GM12878 (cell line): ENCODE measurements around the gene SURF6. TPM values are rescaled to one million over a fixed set of nuclear protein-coding genes. Genes with fewer than 3 reads are reported as not detected.

Source experiments
- BCL11A ChIP-seq: IDR thresholded peaks from 2 replicates; pipeline ENCODE4 v1.6.1; 2011; ENCODE audit warnings: low read depth, low read length
- CBX3 ChIP-seq: fragments of 200-600 bp; sonication (generic); IDR thresholded peaks from 2 replicates; pipeline ENCODE4 v1.6.1; 2016; ENCODE audit warnings: low read depth, borderline replicate concordance
- CHD2 ChIP-seq: IDR thresholded peaks from 2 replicates; pipeline ENCODE4 v1.6.1; 2011; ENCODE audit warnings: low read depth, low read length, improper control_type of control experiment, borderline replicate concordance
- CHD4 ChIP-seq: fragments of 200-600 bp; sonication (generic); IDR thresholded peaks from 2 replicates; pipeline ENCODE4 v1.6.1; 2016; ENCODE audit warnings: mild to moderate bottlenecking
- FOXM1 ChIP-seq: IDR thresholded peaks from 2 replicates; pipeline ENCODE4 v1.6.1; 2012; ENCODE audit warnings: low read depth, mild to moderate bottlenecking, inconsistent platforms, low read length, moderate library complexity
- GABPA ChIP-seq: IDR thresholded peaks from 2 replicates; pipeline ENCODE4 v1.6.1; 2014; ENCODE audit warnings: antibody characterized with exemption, low read depth, mild to moderate bottlenecking, inconsistent platforms
- HDAC6 ChIP-seq: fragments of 200-600 bp; sonication (generic); IDR thresholded peaks from one replicate; pipeline ENCODE4 v1.8.0; 2017; ENCODE audit warnings: antibody characterized with exemption; ENCODE audit not compliant: unreplicated experiment
- MEF2A ChIP-seq: IDR thresholded peaks from 2 replicates; pipeline ENCODE4 v1.6.1; 2011; ENCODE audit warnings: low read depth, mild to moderate bottlenecking, low read length, moderate library complexity; ENCODE audit not compliant: insufficient read depth
- MTA3 ChIP-seq: IDR thresholded peaks from 2 replicates; pipeline ENCODE4 v1.6.1; 2012; ENCODE audit warnings: low read length, inconsistent platforms, borderline replicate concordance
- MXI1 ChIP-seq: fragments of 150-350 bp; IDR thresholded peaks from 2 replicates; pipeline ENCODE4 v1.6.1; 2011; ENCODE audit warnings: low read depth, mild to moderate bottlenecking, inconsistent platforms, low read length, improper control_type of control experiment
- NRF1 ChIP-seq: conservative IDR thresholded peaks from 2 replicates; pipeline ENCODE4 v1.6.1; 2011; ENCODE audit warnings: mild to moderate bottlenecking, low read depth, low read length, improper control_type of control experiment
- PAX8 ChIP-seq: fragments of 450-650 bp; IDR thresholded peaks from 2 replicates; pipeline ENCODE4 v1.6.1; 2017; ENCODE audit warnings: mild to moderate bottlenecking, moderate library complexity
- SMAD1 ChIP-seq: fragments of 450-650 bp; IDR thresholded peaks from 2 replicates; pipeline ENCODE4 v1.6.1; 2018; ENCODE audit warnings: mild to moderate bottlenecking, low read depth; ENCODE audit not compliant: partially characterized antibody
- SMAD5 ChIP-seq: IDR thresholded peaks from 2 replicates; pipeline ENCODE4 v1.6.1; 2016; ENCODE audit warnings: antibody characterized with exemption, low read depth
- SREBF2 ChIP-seq: IDR thresholded peaks from 2 replicates; pipeline ENCODE4 v1.6.1; 2012; ENCODE audit warnings: mild to moderate bottlenecking, low read length
- SUZ12 ChIP-seq: fragments of 200-600 bp; sonication (generic); IDR thresholded peaks from one replicate; pipeline ENCODE4 v1.6.1; 2018; ENCODE audit warnings: antibody characterized with exemption, mild to moderate bottlenecking; ENCODE audit not compliant: unreplicated experiment
- ZNF217 ChIP-seq: fragments of 450-650 bp; IDR thresholded peaks from 2 replicates; pipeline ENCODE4 v1.6.1; 2017; ENCODE audit warnings: antibody characterized with exemption, mild to moderate bottlenecking
- polyA plus RNA-seq, 11 experiments: library from polyadenylated mRNA; depleted of rRNA in 4 of 11; unstranded in 6 of 11; stranded (reverse) in 5 of 11; fragments of >200 nt; fragmentation: Nextera tagmentation in 4 of 11; fragmentation: Illumina TruSeq in 1 of 11; extraction: Ambion mirVana in 4 of 11; extraction: Trizol in 1 of 11; gene quantifications; 1 replicate in 1 of 11; 2 replicates in 10 of 11; pipeline versions ENCODE4 v1.2.1 to v1.2.3, GENCODE V29; 2011 to 2016; ENCODE audit warnings: inconsistent platforms in 2 of 11, missing spikeins in 2 of 11, low read depth in 1 of 11
- total RNA-seq, 4 experiments: library from RNA; depleted of rRNA in 3 of 4; stranded (reverse); fragments of >200 nt in 3 of 4; fragmentation: Illumina TruSeq in 1 of 4; extraction: Trizol in 1 of 4; gene quantifications; 2 replicates each; pipeline versions ENCODE4 v1.2.1 to v1.2.3, GENCODE V29; 2013 to 2021
- TF ChIP-seq, protein P1 (sequence below): IDR thresholded peaks from 2 replicates; pipeline ENCODE4 v1.6.1; 2012; ENCODE audit warnings: improper control_type of control experiment, low read depth, low read length; ENCODE audit not compliant: insufficient replicate concordance
- TF ChIP-seq, protein P2 (sequence below): fragments of 150-350 bp; IDR thresholded peaks from 2 replicates; pipeline ENCODE4 v1.6.1; 2014; ENCODE audit warnings: mild to moderate bottlenecking, low read depth, low read length
- TF ChIP-seq, protein P3 (sequence below): fragments of 450-650 bp; IDR thresholded peaks from 2 replicates; pipeline ENCODE4 v1.6.1; 2018; ENCODE audit warnings: mild to moderate bottlenecking, low read depth, moderate library complexity; ENCODE audit not compliant: partially characterized antibody

Gene SURF6
- total and polyA plus RNA-seq, 10 of the 15 experiments (the other 5 are each of a cell fraction or from before 2014, with no cell fraction given) = 2.2 to 27.2 (median 15.1) TPM

DNA sequence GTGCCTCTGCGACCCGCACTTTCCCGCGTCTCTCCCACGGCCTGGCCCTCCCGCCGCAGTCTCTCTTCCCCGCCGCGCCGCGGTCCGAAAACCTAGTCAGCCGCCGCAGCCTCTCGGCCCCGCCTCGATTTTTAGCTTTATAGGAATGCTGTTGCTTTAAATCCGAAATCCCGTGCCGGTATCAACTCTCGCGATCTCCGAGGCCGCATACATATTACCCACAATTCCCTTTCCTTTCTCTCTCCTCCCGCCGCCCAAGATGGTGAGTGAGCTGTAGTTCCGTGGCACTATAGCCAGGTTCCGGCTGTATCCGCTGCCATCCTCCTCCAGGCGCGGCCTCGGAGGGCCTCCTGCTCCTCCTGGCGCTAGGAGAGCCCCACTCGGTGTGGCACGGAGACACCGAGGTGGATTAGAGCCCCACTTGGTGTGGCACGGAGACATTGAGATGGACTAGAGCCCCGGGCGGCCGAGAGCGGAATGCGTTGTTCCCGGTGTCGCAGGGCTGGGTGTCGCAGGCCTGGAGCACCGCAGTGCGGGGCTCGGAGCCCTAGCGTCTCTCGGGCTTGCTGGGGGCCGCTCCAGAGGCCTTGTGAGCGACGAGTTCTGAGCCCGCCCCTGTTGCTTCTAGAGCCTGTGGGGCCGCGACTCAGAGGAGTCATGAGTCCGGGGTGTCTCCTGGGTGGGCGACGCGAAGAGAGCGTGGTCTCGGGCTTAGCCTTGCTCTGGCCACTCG lies 12.2 kb upstream of the SURF6 start, which contains the start of the genes MED22 and RPL7A (continued):
- TF ChIP-seq, protein P1, sequence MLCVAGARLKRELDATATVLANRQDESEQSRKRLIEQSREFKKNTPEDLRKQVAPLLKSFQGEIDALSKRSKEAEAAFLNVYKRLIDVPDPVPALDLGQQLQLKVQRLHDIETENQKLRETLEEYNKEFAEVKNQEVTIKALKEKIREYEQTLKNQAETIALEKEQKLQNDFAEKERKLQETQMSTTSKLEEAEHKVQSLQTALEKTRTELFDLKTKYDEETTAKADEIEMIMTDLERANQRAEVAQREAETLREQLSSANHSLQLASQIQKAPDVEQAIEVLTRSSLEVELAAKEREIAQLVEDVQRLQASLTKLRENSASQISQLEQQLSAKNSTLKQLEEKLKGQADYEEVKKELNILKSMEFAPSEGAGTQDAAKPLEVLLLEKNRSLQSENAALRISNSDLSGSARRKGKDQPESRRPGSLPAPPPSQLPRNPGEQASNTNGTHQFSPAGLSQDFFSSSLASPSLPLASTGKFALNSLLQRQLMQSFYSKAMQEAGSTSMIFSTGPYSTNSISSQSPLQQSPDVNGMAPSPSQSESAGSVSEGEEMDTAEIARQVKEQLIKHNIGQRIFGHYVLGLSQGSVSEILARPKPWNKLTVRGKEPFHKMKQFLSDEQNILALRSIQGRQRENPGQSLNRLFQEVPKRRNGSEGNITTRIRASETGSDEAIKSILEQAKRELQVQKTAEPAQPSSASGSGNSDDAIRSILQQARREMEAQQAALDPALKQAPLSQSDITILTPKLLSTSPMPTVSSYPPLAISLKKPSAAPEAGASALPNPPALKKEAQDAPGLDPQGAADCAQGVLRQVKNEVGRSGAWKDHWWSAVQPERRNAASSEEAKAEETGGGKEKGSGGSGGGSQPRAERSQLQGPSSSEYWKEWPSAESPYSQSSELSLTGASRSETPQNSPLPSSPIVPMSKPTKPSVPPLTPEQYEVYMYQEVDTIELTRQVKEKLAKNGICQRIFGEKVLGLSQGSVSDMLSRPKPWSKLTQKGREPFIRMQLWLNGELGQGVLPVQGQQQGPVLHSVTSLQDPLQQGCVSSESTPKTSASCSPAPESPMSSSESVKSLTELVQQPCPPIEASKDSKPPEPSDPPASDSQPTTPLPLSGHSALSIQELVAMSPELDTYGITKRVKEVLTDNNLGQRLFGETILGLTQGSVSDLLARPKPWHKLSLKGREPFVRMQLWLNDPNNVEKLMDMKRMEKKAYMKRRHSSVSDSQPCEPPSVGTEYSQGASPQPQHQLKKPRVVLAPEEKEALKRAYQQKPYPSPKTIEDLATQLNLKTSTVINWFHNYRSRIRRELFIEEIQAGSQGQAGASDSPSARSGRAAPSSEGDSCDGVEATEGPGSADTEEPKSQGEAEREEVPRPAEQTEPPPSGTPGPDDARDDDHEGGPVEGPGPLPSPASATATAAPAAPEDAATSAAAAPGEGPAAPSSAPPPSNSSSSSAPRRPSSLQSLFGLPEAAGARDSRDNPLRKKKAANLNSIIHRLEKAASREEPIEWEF = no peak
- TF ChIP-seq BCL11A (no peak), SMAD5 (peak; percentile 99), GABPA (0 out of 2 replicates have a peak, but pooled peaks have one; percentile 35), NRF1 (no peak), PAX8 (no peak), SMAD1 (peak; percentile 92), MEF2A (no peak), SUZ12 (no peak), MTA3 (peak; percentile 67; the same call in 1 of the 2 replicates), MXI1 (peak; percentile 80; the same call in 1 of the 2 replicates), SREBF2 (no peak), FOXM1 (peak; percentile 78), ZNF217 (no peak), CHD2 (peak; percentile 99), CHD4 (no peak), HDAC6 (peak; percentile 89), CBX3 (no peak)
- TF ChIP-seq, protein P2, sequence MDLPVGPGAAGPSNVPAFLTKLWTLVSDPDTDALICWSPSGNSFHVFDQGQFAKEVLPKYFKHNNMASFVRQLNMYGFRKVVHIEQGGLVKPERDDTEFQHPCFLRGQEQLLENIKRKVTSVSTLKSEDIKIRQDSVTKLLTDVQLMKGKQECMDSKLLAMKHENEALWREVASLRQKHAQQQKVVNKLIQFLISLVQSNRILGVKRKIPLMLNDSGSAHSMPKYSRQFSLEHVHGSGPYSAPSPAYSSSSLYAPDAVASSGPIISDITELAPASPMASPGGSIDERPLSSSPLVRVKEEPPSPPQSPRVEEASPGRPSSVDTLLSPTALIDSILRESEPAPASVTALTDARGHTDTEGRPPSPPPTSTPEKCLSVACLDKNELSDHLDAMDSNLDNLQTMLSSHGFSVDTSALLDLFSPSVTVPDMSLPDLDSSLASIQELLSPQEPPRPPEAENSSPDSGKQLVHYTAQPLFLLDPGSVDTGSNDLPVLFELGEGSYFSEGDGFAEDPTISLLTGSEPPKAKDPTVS = no peak
- TF ChIP-seq, protein P3, sequence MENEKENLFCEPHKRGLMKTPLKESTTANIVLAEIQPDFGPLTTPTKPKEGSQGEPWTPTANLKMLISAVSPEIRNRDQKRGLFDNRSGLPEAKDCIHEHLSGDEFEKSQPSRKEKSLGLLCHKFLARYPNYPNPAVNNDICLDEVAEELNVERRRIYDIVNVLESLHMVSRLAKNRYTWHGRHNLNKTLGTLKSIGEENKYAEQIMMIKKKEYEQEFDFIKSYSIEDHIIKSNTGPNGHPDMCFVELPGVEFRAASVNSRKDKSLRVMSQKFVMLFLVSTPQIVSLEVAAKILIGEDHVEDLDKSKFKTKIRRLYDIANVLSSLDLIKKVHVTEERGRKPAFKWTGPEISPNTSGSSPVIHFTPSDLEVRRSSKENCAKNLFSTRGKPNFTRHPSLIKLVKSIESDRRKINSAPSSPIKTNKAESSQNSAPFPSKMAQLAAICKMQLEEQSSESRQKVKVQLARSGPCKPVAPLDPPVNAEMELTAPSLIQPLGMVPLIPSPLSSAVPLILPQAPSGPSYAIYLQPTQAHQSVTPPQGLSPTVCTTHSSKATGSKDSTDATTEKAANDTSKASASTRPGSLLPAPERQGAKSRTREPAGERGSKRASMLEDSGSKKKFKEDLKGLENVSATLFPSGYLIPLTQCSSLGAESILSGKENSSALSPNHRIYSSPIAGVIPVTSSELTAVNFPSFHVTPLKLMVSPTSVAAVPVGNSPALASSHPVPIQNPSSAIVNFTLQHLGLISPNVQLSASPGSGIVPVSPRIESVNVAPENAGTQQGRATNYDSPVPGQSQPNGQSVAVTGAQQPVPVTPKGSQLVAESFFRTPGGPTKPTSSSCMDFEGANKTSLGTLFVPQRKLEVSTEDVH = peak; percentile 39
